Activated T-helper 17 cell treated with anti-CD3 and anti-CD28 coated beads, Interleukin-2, amount 50 U/mL, for 72 hours (primary cell): Measurements from ENCODE around the gene ANO8. TPM values are rescaled to one million over a fixed set of nuclear protein-coding genes. Genes with fewer than 3 reads are reported as not detected.
"Not testable (repeated sequence)": the region's sequence is repeated elsewhere in the genome, so short reads cannot be mapped to it uniquely, and the experiment has no call there.

Experiments used
- ATAC-seq: fragments of 150-1000 bp; cut with Tn5 transposase; replicated peaks from 2 replicates; pipeline ENCODE4 v1.10.0; 2021; ENCODE audit warnings: mild to moderate bottlenecking, moderate library complexity
- H3K27ac Mint-ChIP-seq: one replicate; pipeline ENCODE4 v1.8.0; 2022; ENCODE audit warnings: mixed read lengths
- H3K27me3 Mint-ChIP-seq: one replicate; pipeline ENCODE4 v1.8.0; 2022; ENCODE audit warnings: mixed read lengths
- H3K36me3 Mint-ChIP-seq: one replicate; pipeline ENCODE4 v1.8.0; 2022; ENCODE audit warnings: low read depth, mild to moderate bottlenecking, mixed read lengths
- H3K4me1 Mint-ChIP-seq: one replicate; pipeline ENCODE4 v1.8.0; 2022; ENCODE audit warnings: mixed read lengths
- H3K4me3 Mint-ChIP-seq: one replicate; pipeline ENCODE4 v1.8.0; 2022; ENCODE audit warnings: mild to moderate bottlenecking, mixed read lengths
- H3K9me3 Mint-ChIP-seq: one replicate; pipeline ENCODE4 v1.8.0; 2022; ENCODE audit warnings: mixed read lengths
- total RNA-seq, 2 donors: library from RNA; stranded (reverse); gene quantifications; one replicate each; pipeline ENCODE4 v1.2.3, GENCODE V29; 2022

Gene ANO8
- total RNA-seq, 2 donors from 2014 or later, result 3.6 to 3.9 TPM

GRCh38 chr19:17279436-17279835 is 55.2 kb downstream of the ANO8 start:
- peaks cover 43% of the 10 kb centered on the region for H3K36me3 Mint-ChIP-seq
- no peaks in the 10 kb centered on the region for H3K27me3 Mint-ChIP-seq
- no peak for ATAC-seq
- H3K4me1 Mint-ChIP-seq, result no peaks in the 10 kb centered on the region
- H3K27ac Mint-ChIP-seq, result no peak overlapping the region
- H3K4me3 Mint-ChIP-seq, result no peak overlapping the region
- H3K9me3 Mint-ChIP-seq, result no peaks in the 10 kb centered on the region

GRCh38 chr19:17275441-17276175 is 59.0 kb downstream of the ANO8 start:
- ATAC-seq, result no peak

GRCh38 chr19:17274892-17275291 is 59.8 kb downstream of the ANO8 start:
- H3K27ac Mint-ChIP-seq, H3K4me3 Mint-ChIP-seq, H3K4me1 Mint-ChIP-seq, H3K9me3 Mint-ChIP-seq, ATAC-seq, H3K27me3 Mint-ChIP-seq: not testable (repeated sequence)
- H3K36me3 Mint-ChIP-seq, result peaks cover 81% of the 10 kb centered on the region

More at GRCh38 chr19:17275441-17276175, 59.0 kb downstream of the ANO8 start:
- no peaks in the 10 kb centered on the region for H3K9me3 Mint-ChIP-seq
- H3K36me3 Mint-ChIP-seq, result peaks cover 74% of the 10 kb centered on the region
- no peak overlapping the region for H3K4me3 Mint-ChIP-seq
- no peaks in the 10 kb centered on the region for H3K4me1 Mint-ChIP-seq
- H3K27ac Mint-ChIP-seq, result no peak overlapping the region
- H3K27me3 Mint-ChIP-seq, result no peaks in the 10 kb centered on the region

Other genes with a start within 250 kb of the ANO8 start
- gene USE1, start 119.5 kb downstream of the ANO8 start, total RNA-seq, result 10 to 100 TPM; 27.8 to 30.6 TPM
- gene OCEL1, start 108.6 kb downstream of the ANO8 start, total RNA-seq, result 10 to 100 TPM; 14.1 to 17.6 TPM
- gene NR2F6, start 88.9 kb downstream of the ANO8 start, total RNA-seq, result 1 to 10 TPM; 6.8 to 9.2 TPM
- under 1 TPM; 0.26 to 0.48 TPM for gene USHBP1, start 70.1 kb downstream of the ANO8 start, total RNA-seq
- gene BABAM1, start 67.4 kb downstream of the ANO8 start, total RNA-seq, result 100 to 1,000 TPM in 1 of 2 donors, 10 to 100 TPM in 1; 73.4 to 115 TPM
- gene ANKLE1, start 53.0 kb downstream of the ANO8 start, total RNA-seq, result 10 to 100 TPM in 1 of 2 donors, 1 to 10 TPM in 1; 4.4 to 11.6 TPM
- gene ABHD8, start 31.4 kb downstream of the ANO8 start, total RNA-seq, result 1 to 10 TPM; 8.0 to 8.5 TPM
- 10 to 100 TPM; 56.2 to 95.9 TPM for gene MRPL34, start 29.0 kb downstream of the ANO8 start, total RNA-seq
- 10 to 100 TPM; 27.8 to 45.8 TPM for gene DDA1, start 25.3 kb downstream of the ANO8 start, total RNA-seq
- gene GTPBP3, start 2.7 kb upstream of the ANO8 start, total RNA-seq, result 10 to 100 TPM; 14.7 to 29.6 TPM
- gene PLVAP, start 42.5 kb upstream of the ANO8 start, total RNA-seq, result under 1 TPM in 1 of 2 donors, not detected in 1; 0.53 TPM
- gene CCDC194, start 59.3 kb upstream of the ANO8 start, total RNA-seq, result 1 to 10 TPM; 1.8 to 4.8 TPM
- gene BST2, start 70.8 kb upstream of the ANO8 start, total RNA-seq, result 100 to 1,000 TPM; 130 to 154 TPM
- gene MVB12A, start 85.2 kb upstream of the ANO8 start, total RNA-seq, result 10 to 100 TPM; 42.6 to 48.9 TPM
- not detected for gene TMEM221, start 113.8 kb upstream of the ANO8 start, total RNA-seq
- not detected for gene NXNL1, start 126.1 kb upstream of the ANO8 start, total RNA-seq
- 1 to 10 TPM; 3.8 to 6.7 TPM for gene SLC27A1, start 135.7 kb upstream of the ANO8 start, total RNA-seq
- gene PGLS, start 176.8 kb upstream of the ANO8 start, total RNA-seq, result 10 to 100 TPM; 49.0 to 61.8 TPM
- 10 to 100 TPM; 41.1 to 76.5 TPM for gene COLGALT1, start 220.8 kb upstream of the ANO8 start, total RNA-seq